GM12878 (cell line): ENCODE measurements around the gene FCHSD2. TPM values are rescaled to one million over a fixed set of nuclear protein-coding genes. Genes with fewer than 3 reads are reported as not detected.

Source experiments
- DPF2 ChIP-seq: fragments of 450-650 bp; IDR thresholded peaks from 2 replicates; pipeline ENCODE4 v1.6.1; 2017; ENCODE audit warnings: mild to moderate bottlenecking
- ESRRA ChIP-seq: IDR thresholded peaks from 2 replicates; pipeline ENCODE4 v1.6.1; 2012; ENCODE audit warnings: mild to moderate bottlenecking, low read length, improper control_type of control experiment
- JUNB ChIP-seq: IDR thresholded peaks from 2 replicates; pipeline ENCODE4 v1.6.1; 2016; ENCODE audit warnings: antibody characterized with exemption, mild to moderate bottlenecking
- MAX ChIP-seq: IDR thresholded peaks from 2 replicates; pipeline ENCODE4 v1.6.1; 2012; ENCODE audit warnings: low read depth, low read length, improper control_type of control experiment
- MTA2 ChIP-seq: fragments of 450-650 bp; IDR thresholded peaks from 2 replicates; pipeline ENCODE4 v1.6.1; 2016; ENCODE audit warnings: low read depth, mild to moderate bottlenecking, moderate library complexity
- POLR2AphosphoS2 ChIP-seq: IDR thresholded peaks from 2 replicates; pipeline ENCODE4 v1.6.1; 2011; ENCODE audit warnings: low read depth, mild to moderate bottlenecking, low read length, improper control_type of control experiment, moderate library complexity
- RCOR1 ChIP-seq: conservative IDR thresholded peaks from 2 replicates; pipeline ENCODE4 v1.6.1; 2012; ENCODE audit warnings: low read depth, low read length, improper control_type of control experiment
- SKIL ChIP-seq: fragments of 450-650 bp; IDR thresholded peaks from 2 replicates; pipeline ENCODE4 v1.6.1; 2017; ENCODE audit warnings: mild to moderate bottlenecking, low read depth, inconsistent platforms; ENCODE audit not compliant: poor library complexity, severe bottlenecking
- SMC3 ChIP-seq: IDR thresholded peaks from 2 replicates; pipeline ENCODE4 v1.6.1; 2011; ENCODE audit warnings: low read length, improper control_type of control experiment, borderline replicate concordance
- SREBF1 ChIP-seq: IDR thresholded peaks from 2 replicates; pipeline ENCODE4 v1.6.1; 2012; ENCODE audit warnings: mild to moderate bottlenecking, low read length
- TARDBP ChIP-seq: IDR thresholded peaks from 2 replicates; pipeline ENCODE4 v1.6.1; 2016; ENCODE audit warnings: borderline replicate concordance
- TCF12 ChIP-seq: IDR thresholded peaks from 2 replicates; pipeline ENCODE4 v1.6.1; 2011; ENCODE audit warnings: low read depth, mild to moderate bottlenecking, low read length
- ZNF24 ChIP-seq: fragments of 450-650 bp; IDR thresholded peaks from 2 replicates; pipeline ENCODE4 v1.6.1; 2017; ENCODE audit warnings: antibody characterized with exemption, mild to moderate bottlenecking
- polyA plus RNA-seq, 11 experiments: library from polyadenylated mRNA; depleted of rRNA in 4 of 11; unstranded in 6 of 11; stranded (reverse) in 5 of 11; fragments of >200 nt; fragmentation: Nextera tagmentation in 4 of 11; fragmentation: Illumina TruSeq in 1 of 11; extraction: Ambion mirVana in 4 of 11; extraction: Trizol in 1 of 11; gene quantifications; 1 replicate in 1 of 11; 2 replicates in 10 of 11; pipeline versions ENCODE4 v1.2.1 to v1.2.3, GENCODE V29; 2011 to 2016; ENCODE audit warnings: inconsistent platforms in 2 of 11, missing spikeins in 2 of 11, low read depth in 1 of 11
- total RNA-seq, 4 experiments: library from RNA; depleted of rRNA in 3 of 4; stranded (reverse); fragments of >200 nt in 3 of 4; fragmentation: Illumina TruSeq in 1 of 4; extraction: Trizol in 1 of 4; gene quantifications; 2 replicates each; pipeline versions ENCODE4 v1.2.1 to v1.2.3, GENCODE V29; 2013 to 2021
- TF ChIP-seq, protein P1 (sequence below): fragments of 450-650 bp; IDR thresholded peaks from 2 replicates; pipeline ENCODE4 v1.6.1; 2016; ENCODE audit warnings: mild to moderate bottlenecking
- TF ChIP-seq, protein P2 (sequence below): fragments of 450-650 bp; IDR thresholded peaks from 2 replicates; pipeline ENCODE4 v1.6.1; 2016; ENCODE audit warnings: mild to moderate bottlenecking, moderate library complexity, borderline replicate concordance

Gene FCHSD2
- total and polyA plus RNA-seq, 10 of the 15 experiments (the other 5 are each of a cell fraction or from before 2014, with no cell fraction given) = 13.2 to 89.8 (median 47.8) TPM

DNA sequence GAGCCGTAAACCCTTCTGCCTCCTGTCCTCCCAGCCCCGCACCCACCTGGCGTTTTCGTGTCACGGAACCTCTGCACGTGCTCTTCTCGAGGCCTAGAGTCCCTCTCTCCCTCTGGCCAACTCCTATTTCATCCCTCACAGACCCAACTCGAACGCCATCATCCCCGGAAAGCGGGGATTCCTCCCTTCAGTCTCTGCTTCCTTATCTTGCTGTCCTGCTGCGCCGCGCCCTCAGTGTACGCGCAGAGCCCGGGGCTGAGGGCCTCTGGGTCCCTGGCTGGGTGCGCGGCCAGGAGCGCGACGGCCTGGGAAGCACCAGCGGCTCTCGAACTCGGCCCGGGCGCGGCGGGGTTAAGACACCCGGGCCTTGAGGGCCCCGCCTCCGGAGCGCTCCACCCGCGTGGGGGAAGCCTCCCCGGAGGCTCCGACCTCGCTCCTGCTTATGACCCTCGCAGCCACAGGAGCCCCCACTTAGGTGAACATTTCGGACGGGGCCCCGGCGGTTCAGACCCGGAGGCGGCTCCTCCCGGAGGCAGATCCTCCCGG is 328.3 kb downstream of the FCHSD2 start (continued):
- TF ChIP-seq SKIL = peak; percentile 83
- TF ChIP-seq SREBF1 = peak; percentile 96
- 0 out of 2 replicates have a peak, but pooled peaks have one; percentile 66 for TF ChIP-seq TARDBP
- peak; percentile 95 for TF ChIP-seq POLR2AphosphoS2
- no peak for TF ChIP-seq ZNF24
- TF ChIP-seq TCF12 = 0 out of 2 replicates have a peak, but pooled peaks have one; percentile 34
- peak; percentile 83 for TF ChIP-seq DPF2
- peak; percentile 62; the same call in 1 of the 2 replicates for TF ChIP-seq ESRRA
- peak; percentile 83; the same call in 1 of the 2 replicates for TF ChIP-seq RCOR1
- peak; percentile 12; the same call in 1 of the 2 replicates for TF ChIP-seq SMC3
- TF ChIP-seq, protein P1, sequence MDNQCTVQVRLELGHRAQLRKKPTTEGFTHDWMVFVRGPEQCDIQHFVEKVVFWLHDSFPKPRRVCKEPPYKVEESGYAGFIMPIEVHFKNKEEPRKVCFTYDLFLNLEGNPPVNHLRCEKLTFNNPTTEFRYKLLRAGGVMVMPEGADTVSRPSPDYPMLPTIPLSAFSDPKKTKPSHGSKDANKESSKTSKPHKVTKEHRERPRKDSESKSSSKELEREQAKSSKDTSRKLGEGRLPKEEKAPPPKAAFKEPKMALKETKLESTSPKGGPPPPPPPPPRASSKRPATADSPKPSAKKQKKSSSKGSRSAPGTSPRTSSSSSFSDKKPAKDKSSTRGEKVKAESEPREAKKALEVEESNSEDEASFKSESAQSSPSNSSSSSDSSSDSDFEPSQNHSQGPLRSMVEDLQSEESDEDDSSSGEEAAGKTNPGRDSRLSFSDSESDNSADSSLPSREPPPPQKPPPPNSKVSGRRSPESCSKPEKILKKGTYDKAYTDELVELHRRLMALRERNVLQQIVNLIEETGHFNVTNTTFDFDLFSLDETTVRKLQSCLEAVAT = peak; percentile 13; the same call in 1 of the 2 replicates
- TF ChIP-seq MTA2 = no peak
- no peak for TF ChIP-seq JUNB
- peak; percentile 20; the same call in 1 of the 2 replicates for TF ChIP-seq MAX
- TF ChIP-seq, protein P2, sequence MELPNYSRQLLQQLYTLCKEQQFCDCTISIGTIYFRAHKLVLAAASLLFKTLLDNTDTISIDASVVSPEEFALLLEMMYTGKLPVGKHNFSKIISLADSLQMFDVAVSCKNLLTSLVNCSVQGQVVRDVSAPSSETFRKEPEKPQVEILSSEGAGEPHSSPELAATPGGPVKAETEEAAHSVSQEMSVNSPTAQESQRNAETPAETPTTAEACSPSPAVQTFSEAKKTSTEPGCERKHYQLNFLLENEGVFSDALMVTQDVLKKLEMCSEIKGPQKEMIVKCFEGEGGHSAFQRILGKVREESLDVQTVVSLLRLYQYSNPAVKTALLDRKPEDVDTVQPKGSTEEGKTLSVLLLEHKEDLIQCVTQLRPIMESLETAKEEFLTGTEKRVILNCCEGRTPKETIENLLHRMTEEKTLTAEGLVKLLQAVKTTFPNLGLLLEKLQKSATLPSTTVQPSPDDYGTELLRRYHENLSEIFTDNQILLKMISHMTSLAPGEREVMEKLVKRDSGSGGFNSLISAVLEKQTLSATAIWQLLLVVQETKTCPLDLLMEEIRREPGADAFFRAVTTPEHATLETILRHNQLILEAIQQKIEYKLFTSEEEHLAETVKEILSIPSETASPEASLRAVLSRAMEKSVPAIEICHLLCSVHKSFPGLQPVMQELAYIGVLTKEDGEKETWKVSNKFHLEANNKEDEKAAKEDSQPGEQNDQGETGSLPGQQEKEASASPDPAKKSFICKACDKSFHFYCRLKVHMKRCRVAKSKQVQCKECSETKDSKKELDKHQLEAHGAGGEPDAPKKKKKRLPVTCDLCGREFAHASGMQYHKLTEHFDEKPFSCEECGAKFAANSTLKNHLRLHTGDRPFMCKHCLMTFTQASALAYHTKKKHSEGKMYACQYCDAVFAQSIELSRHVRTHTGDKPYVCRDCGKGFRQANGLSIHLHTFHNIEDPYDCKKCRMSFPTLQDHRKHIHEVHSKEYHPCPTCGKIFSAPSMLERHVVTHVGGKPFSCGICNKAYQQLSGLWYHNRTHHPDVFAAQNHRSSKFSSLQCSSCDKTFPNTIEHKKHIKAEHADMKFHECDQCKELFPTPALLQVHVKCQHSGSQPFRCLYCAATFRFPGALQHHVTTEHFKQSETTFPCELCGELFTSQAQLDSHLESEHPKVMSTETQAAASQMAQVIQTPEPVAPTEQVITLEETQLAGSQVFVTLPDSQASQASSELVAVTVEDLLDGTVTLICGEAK = no peak
